CD4-positive, alpha-beta T cell treated with Interleukin-12 subunit alpha and Interleukin-12 subunit beta, for 1 hour (primary cell): ENCODE data around the gene ACRV1.
"Not testable (repeated sequence)": the region's sequence is repeated elsewhere in the genome, so short reads cannot be mapped to it uniquely, and the experiment has no call there.

Experiments
- DNase-seq: peaks from one replicate; pipeline ENCODE4 v3.0.0-alpha.2; 2020

The ACRV1 gene

GRCh38 chr11:125680747-125681146, at the start of gene ACRV1:
Gene ACRV1 (minus strand): TSS chr11:125680847. CDS start chr11:125680780, 67 bp downstream.
- no peak for DNase-seq

- no peak for DNase-seq
These were observed 48.3 kb upstream of the ACRV1 start for GRCh38 chr11:125728969-125729368.

- DNase-seq: no peak
These were observed 43.5 kb upstream of the ACRV1 start for GRCh38 chr11:125724125-125724524.

- DNase-seq: no peak
These were observed 40.1 kb upstream of the ACRV1 start for GRCh38 chr11:125720781-125721180.

- DNase-seq: not testable (repeated sequence)
These were observed 24.0 kb upstream of the ACRV1 start for GRCh38 chr11:125704686-125705085.

GRCh38 chr11:125701858-125702621, 21.4 kb upstream of the ACRV1 start:
- DNase-seq: no peak

- DNase-seq: no peak
These were observed 20.5 kb upstream of the ACRV1 start for GRCh38 chr11:125701018-125701610.

GRCh38 chr11:125694951-125695350, 14.3 kb upstream of the ACRV1 start:
- DNase-seq: no peak

GRCh38 chr11:125692887-125693286, 12.2 kb upstream of the ACRV1 start:
- DNase-seq: no peak

GRCh38 chr11:125690006-125690405, 9.4 kb upstream of the ACRV1 start:
- no peak for DNase-seq

- no peak for DNase-seq
These were observed 8.7 kb upstream of the ACRV1 start for GRCh38 chr11:125689274-125689859.

GRCh38 chr11:125688632-125689031, 8.0 kb upstream of the ACRV1 start:
- no peak for DNase-seq

- no peak for DNase-seq
These were observed 7.4 kb upstream of the ACRV1 start for GRCh38 chr11:125688066-125688465.

- no peak for DNase-seq
These were observed 4.6 kb upstream of the ACRV1 start for GRCh38 chr11:125685228-125685627.

- DNase-seq: no peak
These were observed 810 bp downstream of the ACRV1 start for GRCh38 chr11:125679837-125680236.

- no peak for DNase-seq
These were observed 1.2 kb downstream of the ACRV1 start for GRCh38 chr11:125679397-125679796.

GRCh38 chr11:125675196-125675595, 5.5 kb downstream of the ACRV1 start:
- DNase-seq: no peak

- DNase-seq: no peak
These were observed 6.4 kb downstream of the ACRV1 start for GRCh38 chr11:125674210-125674609.

- no peak for DNase-seq
These were observed 9.1 kb downstream of the ACRV1 start for GRCh38 chr11:125671561-125671960.

- DNase-seq: no peak
These were observed 10.5 kb downstream of the ACRV1 start for GRCh38 chr11:125670172-125670571.

GRCh38 chr11:125667151-125667550, 13.5 kb downstream of the ACRV1 start:
- DNase-seq: no peak

GRCh38 chr11:125663910-125664309, 16.7 kb downstream of the ACRV1 start:
- no peak for DNase-seq

- no peak for DNase-seq
These were observed 18.0 kb downstream of the ACRV1 start for GRCh38 chr11:125662689-125663088.

- DNase-seq: peak; percentile 13
These were observed 31.0 kb downstream of the ACRV1 start for GRCh38 chr11:125649465-125650166.
